WI38 (cell line): ENCODE measurements around the gene MINDY3.

ENCODE experiments used
- H3K4me3 ChIP-seq: 2 replicates; pipeline ENCODE4 v1.5.1; 2011; ENCODE audit warnings: low read depth, mild to moderate bottlenecking, control low read depth, low read length
- TF ChIP-seq, protein P1 (sequence below): IDR thresholded peaks from 2 replicates; pipeline ENCODE4 v1.5.1; 2012; ENCODE audit warnings: low read depth, mild to moderate bottlenecking, control low read depth, low read length

MINDY3 gene

GRCh38 chr10:15859906-15860691 lies at the start of gene MINDY3:
MINDY3 (minus strand) TSS chr10:15860507; CDS start chr10:15860299, 208 bp downstream.
- H3K4me3 ChIP-seq: peak within 1 kb of the TSS; percentile 94
- TF ChIP-seq, protein P1, sequence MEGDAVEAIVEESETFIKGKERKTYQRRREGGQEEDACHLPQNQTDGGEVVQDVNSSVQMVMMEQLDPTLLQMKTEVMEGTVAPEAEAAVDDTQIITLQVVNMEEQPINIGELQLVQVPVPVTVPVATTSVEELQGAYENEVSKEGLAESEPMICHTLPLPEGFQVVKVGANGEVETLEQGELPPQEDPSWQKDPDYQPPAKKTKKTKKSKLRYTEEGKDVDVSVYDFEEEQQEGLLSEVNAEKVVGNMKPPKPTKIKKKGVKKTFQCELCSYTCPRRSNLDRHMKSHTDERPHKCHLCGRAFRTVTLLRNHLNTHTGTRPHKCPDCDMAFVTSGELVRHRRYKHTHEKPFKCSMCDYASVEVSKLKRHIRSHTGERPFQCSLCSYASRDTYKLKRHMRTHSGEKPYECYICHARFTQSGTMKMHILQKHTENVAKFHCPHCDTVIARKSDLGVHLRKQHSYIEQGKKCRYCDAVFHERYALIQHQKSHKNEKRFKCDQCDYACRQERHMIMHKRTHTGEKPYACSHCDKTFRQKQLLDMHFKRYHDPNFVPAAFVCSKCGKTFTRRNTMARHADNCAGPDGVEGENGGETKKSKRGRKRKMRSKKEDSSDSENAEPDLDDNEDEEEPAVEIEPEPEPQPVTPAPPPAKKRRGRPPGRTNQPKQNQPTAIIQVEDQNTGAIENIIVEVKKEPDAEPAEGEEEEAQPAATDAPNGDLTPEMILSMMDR: no peak

DNA sequence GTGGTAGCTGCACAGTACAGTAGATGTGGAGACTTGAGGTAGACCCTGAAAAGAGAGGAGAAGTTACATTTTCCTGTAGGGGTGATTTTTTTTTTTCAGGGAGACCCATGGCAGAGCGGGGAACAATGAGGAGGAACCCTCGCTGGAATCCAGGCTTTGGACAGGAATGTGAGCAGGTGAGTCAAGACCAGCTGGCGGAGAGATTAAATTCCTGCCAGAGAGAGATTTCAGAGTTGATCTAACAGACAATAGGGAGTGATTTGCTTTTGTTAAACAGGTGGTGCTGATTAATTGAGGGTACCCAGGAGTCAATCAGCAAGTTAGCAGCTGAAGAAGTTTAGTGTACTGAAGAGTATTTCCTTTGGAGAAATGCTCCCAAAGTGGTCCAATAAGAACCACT lies 41.6 kb upstream of the MINDY3 start:
- H3K4me3 ChIP-seq: no peak overlapping the region
- TF ChIP-seq, protein P1: no peak

- H3K4me3 ChIP-seq: no peak overlapping the region
- TF ChIP-seq, protein P1: no peak
Measured at GRCh38 chr10:15898046-15898445, 37.7 kb upstream of the MINDY3 start.

GRCh38 chr10:15897287-15897686 lies 37.0 kb upstream of the MINDY3 start:
- H3K4me3 ChIP-seq: no peak overlapping the region
- TF ChIP-seq, protein P1: no peak

GRCh38 chr10:15896654-15897053 lies 36.3 kb upstream of the MINDY3 start:
- H3K4me3 ChIP-seq: no peak overlapping the region
- TF ChIP-seq, protein P1: no peak

DNA sequence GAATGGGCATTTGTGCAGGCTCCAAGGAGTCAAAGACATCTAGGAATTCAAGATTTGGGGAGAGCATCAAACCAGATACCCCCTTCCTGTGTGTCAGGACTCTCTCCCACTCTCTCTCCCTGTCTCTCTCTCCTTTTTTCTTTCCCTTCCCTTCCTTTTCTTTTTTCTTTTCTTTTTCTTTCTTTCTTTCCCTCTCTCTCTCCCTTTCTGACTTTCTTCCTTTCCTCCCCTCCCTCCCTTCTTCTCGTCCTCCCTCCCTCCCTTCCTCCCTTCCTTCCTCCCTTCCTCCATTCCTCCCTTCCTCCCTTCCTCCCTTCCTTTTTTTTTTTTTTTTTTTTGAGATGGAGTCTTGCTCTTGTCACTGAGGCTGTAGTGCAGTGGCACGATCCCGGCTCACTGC lies 24.1 kb upstream of the MINDY3 start:
- TF ChIP-seq, protein P1: no peak
- no peak overlapping the region for H3K4me3 ChIP-seq

GRCh38 chr10:15881542-15881941 lies 21.2 kb upstream of the MINDY3 start:
- TF ChIP-seq, protein P1: no peak
- H3K4me3 ChIP-seq: no peak overlapping the region
